ENCODE data around the gene MOBP. TPM values are rescaled to one million over a fixed set of nuclear protein-coding genes. Genes with fewer than 3 reads are reported as not detected.

Gene MOBP
- total RNA-seq, 1 donor from 2014 or later: under 0.01 TPM

- peak in 1 of 2 donors; percentile 67 for DNase-seq (ENCODE audit: low read depth in 2 of 2)
Measured at GRCh38 chr3:39494781-39495180, 27.3 kb downstream of the MOBP start.

DNA sequence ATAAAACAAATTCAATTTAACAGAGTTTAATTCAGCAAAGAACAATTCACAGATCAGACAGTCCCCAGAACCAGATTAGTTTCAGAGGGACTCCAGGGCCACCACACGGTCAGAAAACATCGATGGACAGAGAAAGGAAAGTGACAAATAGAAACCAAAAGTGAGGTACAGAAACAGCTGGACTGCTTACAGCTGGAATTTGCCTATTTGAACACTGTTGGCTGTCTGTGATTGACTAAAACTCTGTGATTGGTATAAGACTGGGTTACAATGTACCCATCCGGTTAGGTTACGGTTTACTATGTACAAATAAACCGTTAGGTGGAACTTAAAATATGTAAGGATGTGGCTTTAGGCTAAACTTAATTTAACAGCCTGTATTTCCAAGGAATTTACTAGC, 30.3 kb downstream of the MOBP start:
- no peak for DNase-seq (ENCODE audit: low read depth in 2 of 2)

- peak in 1 of 2 donors; percentile 60 for DNase-seq (ENCODE audit: low read depth in 2 of 2)
Measured at GRCh38 chr3:39499651-39500273, 32.3 kb downstream of the MOBP start.

- no peak for DNase-seq (ENCODE audit: low read depth in 2 of 2)
Measured at GRCh38 chr3:39501059-39501458, 33.6 kb downstream of the MOBP start.

DNA sequence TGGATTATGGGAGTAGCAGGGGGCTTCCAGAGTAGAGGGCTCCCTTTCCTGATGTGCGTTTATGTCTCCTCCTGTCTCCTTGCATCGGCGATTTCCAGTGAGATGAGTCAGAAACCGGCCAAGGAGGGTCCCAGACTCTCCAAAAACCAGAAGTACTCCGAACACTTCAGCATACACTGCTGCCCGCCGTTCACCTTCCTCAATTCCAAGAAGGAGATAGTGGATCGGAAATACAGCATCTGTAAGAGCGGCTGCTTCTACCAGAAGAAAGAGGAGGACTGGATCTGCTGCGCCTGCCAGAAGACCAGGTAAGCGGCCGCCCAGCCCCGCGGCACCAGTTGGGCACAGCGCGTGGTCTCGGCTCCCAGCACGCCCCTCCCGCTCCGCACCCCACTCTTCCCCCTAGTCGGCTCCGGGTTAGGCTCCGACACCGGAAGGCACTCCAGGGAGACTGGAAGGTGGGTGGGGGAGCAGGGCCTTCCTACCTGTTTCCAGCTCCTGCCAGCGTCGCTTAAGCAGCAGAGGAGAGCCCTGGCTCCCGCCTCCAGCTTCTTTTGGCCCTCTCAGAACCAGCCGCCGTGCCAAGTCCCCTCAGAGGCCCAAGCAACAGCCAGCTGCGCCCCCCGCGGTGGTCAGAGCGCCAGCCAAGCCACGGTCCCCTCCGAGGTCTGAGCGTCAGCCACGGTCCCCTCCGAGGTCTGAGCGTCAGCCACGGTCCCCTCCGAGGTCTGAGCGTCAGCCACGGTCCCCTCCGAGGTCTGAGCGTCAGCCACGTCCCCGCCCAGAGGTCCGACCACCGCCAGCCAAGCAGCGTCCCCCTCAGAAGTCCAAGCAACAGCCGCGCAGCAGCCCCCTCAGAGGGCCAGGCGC, 34.7 kb downstream of the MOBP start:
- peak in 1 of 2 donors; percentile 36 for DNase-seq (ENCODE audit: low read depth in 2 of 2)

DNA sequence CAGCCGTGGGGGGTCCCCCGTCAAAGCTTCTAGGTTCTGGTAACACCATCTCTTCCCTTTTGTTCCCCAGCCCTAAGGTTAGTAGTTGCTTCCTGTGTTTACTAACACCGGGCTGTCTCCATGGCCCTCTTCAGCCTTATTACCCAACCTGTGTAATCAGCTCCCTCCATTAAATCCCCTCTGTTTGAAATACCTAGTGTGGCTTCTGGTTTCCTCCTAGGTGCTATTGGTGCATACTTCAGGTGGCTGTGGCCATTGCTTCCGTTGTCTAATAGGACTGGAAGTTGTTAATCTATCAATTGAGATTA, 35.3 kb downstream of the MOBP start:
- DNase-seq (ENCODE audit: low read depth in 2 of 2): peak; percentile 6 to 63

GRCh38 chr3:39505866-39506742, 38.6 kb downstream of the MOBP start:
- DNase-seq (ENCODE audit: low read depth in 2 of 2): peak in 1 of 2 donors; percentile 61

DNA sequence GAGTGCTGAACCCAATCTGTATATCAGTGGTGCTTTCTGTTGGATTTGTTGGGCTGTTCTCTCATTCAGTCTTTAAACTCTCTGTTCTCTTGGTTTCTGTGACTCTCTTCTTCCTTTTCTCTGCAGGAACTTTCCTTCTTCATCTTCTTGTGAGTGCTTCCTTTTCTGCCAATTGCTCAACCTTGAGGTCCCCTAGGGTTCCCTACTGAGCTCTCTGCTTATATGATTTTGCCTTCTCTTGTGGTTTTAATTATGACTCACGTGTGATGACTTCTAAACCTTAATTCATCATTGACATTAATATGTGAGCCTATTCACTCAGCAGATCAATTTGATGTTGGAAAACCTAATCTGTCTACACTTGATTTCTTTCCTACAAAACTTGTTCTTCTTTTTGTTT, 39.4 kb downstream of the MOBP start:
- DNase-seq (ENCODE audit: low read depth in 2 of 2): no peak

DNA sequence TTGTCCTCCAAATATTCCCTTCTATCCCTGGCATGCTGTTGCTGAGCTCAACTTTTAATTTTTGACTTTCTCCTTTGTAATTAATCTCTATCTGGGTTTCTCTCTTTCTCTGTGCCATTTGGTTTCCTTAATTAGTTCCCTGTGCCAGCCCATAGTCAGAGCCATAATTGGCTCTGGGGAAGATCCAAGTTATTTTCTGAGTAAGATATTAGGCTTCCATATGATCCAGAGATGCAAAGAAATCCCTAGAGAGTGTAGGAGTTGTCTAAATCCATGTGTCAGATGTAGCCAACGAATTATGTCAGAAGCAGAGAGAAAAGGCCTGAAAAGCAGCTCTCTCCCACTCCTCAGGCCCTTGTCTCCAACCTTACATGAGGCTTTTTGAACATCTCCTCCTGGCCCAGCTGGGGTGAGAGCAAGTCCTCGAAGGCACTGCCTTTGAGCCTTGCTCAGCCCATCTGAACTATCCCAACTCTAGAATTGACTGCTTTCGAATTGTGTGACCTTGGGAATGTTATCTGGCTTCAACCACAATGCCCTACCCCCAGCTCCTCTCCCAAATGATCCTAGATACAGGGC, 46.4 kb downstream of the MOBP start:
- no peak for DNase-seq (ENCODE audit: low read depth in 2 of 2)

DNA sequence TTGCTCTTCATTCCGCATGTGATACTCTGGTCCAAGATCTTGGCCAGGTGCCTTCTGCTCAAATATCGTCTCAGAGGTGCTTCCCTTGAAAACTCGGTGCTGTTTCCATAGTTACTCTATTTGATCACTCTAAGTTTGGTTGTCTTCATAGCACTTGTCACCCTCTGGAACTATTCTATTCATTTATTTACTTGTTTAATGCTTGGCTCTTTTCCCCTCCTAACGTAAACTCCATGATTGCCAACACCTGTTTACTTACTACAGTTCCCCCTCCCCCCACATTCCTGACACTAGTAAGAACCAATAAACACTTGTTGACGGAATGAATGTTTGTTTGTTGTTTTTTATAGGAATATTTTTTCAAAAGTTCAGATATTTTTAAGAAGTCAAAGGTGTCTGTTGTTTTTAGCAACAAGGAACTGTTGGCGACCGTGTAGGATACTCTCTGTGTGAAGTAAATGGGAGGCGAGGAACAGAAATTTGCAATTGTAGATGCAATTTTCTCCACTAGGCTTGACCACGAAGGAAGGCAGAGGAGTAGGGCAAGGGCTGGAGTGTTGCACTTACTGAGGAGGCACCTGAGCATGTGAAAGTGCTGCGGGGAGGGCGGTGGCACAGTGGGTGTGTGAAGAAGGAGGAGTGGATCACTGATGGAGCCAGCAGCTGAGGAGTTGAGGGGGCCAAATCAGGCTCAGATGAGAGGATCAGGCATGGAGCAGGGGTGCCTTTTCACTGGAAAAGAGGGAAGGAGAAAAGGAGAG, 48.4 kb downstream of the MOBP start:
- no peak for DNase-seq (ENCODE audit: low read depth in 2 of 2)

GRCh38 chr3:39519103-39519502, 51.6 kb downstream of the MOBP start:
- no peak for DNase-seq (ENCODE audit: low read depth in 2 of 2)

DNA sequence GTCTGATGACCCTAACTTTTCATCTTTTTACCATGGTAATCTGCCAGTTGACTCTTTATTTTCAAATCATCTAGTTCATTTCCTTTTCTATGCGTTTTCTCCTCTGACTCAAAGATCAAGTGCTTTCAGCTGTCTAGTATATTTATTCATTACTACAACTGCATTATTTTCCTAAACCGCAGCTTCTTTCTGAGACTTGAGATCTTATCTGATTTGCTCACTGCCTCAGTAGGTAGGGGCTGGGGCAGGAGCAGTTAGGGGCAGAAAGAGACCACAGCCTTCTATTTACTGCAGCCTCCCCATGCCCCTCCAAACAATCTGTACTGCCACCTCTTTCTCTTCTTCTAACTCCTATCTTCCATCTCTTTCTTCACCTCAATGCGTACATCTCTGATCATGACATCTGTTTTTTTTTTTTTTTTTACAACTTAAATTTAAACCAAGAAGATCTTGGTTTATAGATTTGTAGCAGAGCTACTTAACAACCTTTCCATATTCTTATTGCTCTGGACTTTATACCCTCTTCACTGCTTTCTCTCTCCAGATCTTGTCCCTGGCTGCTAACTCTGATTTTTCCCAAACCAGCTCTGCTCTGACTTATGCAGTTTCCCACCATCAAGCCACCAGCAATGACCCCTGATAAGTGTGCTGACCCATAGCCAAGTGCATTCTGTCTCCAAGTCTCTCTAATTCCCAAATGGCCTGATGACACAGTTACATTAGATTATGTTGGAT, 52.2 kb downstream of the MOBP start:
- no peak for DNase-seq (ENCODE audit: low read depth in 2 of 2)

DNA sequence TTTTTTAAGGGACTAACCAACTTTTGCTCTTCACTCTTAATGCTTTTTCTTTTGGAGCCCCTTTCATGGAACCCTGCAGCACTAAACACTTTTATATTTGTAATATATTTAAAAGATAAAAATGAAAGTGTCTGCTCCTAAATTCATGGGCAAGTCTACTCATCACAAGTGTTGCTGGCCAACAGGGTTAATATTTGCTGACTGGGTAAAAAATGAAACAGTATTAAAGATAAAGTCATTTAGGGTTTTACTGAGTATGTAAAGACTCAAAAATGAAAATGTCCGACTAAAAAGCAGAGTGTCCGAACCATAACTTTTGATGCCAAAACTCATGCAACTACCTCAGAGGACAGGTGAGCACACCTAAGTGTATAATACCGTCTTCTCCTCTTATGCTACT, 54.0 kb downstream of the MOBP start:
- no peak for DNase-seq (ENCODE audit: low read depth in 2 of 2)

GRCh38 chr3:39524107-39524506, 56.6 kb downstream of the MOBP start:
- DNase-seq (ENCODE audit: low read depth in 2 of 2): no peak

- peak in 1 of 2 donors; percentile 32 for DNase-seq (ENCODE audit: low read depth in 2 of 2)
Measured at GRCh38 chr3:39528844-39529243, 61.4 kb downstream of the MOBP start.

DNA sequence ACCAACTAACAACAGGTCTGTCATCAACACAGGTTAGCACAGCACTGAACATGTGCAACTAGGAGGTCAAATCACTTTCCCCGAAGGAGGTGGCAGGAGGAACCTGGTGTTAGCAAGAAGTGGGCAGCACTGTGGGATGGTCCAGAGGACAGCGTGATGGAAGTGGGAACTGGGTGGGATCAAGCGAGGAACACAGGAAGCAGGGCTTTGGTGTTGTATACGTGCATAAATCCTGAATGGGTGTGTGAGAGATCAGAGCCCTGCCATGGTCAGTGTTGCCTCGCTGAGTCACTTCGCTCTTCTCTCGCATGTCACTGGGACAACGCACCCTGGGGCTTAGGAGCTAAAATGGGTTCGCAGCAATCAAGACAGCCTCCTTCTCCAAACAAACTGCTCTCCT, 62.1 kb downstream of the MOBP start:
- DNase-seq (ENCODE audit: low read depth in 2 of 2): no peak

DNA sequence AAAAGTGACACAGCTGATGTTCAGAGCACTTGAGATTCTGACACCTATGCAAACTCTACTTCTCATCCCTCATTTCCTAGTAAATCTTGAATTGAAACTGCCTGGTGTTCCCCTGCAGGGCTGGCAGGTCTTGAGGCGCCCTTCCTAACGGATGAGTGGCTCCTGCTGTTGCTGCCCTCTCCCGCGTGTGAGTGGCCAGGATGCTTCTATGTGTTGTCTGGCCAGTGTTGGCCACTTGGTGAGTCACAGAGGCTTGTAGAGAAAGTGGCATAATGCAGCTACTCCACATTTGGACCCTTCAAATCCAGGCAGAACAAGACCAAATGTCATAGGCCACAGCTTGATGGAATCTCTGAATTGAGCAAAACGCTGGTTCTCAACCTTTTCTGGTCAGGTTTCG, 63.6 kb downstream of the MOBP start:
- peak in 1 of 2 donors; percentile 50 for DNase-seq (ENCODE audit: low read depth in 2 of 2)

GRCh38 chr3:39531665-39532064, 64.2 kb downstream of the MOBP start:
- peak; percentile 80 to 98 for DNase-seq (ENCODE audit: low read depth in 2 of 2)

DNA sequence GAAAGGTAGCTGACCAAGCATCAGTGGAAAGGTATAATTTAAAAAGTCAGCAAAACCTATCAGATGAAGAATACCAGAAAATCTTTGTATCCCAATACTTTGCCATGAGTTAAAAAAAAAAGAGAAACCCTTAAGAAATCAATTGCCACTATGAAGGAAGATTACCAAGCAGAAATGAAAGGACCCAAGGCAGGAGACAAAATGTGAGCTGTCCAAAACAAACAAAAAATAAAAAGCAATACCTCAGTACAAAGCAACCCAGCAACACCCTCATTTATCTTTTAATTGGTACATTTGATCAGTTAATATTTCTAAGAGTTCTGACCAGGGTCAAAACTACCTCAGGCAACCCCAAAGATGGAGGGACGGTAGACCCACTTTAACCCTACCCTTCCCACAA, 65.3 kb downstream of the MOBP start:
- DNase-seq (ENCODE audit: low read depth in 2 of 2): peak in 1 of 2 donors; percentile 43

DNA sequence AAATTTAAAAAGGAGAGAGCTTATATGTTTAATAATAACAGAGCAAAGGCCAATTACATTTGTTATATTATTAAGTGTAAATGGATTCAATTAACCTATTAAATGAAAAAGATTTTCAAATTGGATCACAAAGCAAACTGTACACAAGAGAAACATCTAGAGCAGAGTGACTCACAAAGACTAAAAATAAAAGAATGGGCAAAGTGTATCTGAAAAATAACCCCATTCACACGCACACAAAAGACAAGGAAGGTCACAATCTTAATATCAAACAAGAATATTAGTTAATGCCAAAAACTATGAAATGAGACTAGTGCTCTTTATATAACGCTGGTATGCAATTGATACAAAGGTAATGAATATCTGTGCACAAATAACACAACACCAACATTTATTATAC, 65.7 kb downstream of the MOBP start:
- peak in 1 of 2 donors; percentile 70 for DNase-seq (ENCODE audit: low read depth in 2 of 2)
